RCC 7860 (cell line): ENCODE measurements around the gene ORC4.

ENCODE experiments used
- DNase-seq: peaks from one replicate; pipeline ENCODE4 v3.0.0-alpha.2; 2015; ENCODE audit warnings: low spot score
- FAIRE-seq: peaks from 2 replicates; lab custom pipeline; 2012; peaks lifted over from hg19 to GRCh38; lab: Jason Lieb, UNC

The ORC4 gene

DNA sequence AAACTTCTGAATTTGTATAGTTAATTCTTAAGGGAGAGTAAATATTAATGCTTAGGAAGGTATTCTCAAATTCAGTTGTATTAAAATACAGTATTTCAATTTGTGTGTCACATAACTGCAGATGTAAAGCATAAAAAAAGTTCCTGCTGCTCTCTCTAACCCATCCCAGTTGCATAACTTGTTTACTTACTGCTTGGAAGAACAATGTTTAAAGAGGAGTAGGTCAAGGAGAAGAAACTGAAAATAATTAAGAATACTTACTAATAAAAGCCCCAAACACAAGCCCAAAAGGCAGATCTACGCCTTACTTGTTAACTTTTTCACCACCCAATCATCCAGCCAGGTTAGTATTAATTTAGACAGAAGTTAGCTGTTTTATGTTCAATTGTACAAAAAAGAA lies 81.2 kb downstream of the ORC4 start:
- DNase-seq (no peak), FAIRE-seq (no peak)

DNA sequence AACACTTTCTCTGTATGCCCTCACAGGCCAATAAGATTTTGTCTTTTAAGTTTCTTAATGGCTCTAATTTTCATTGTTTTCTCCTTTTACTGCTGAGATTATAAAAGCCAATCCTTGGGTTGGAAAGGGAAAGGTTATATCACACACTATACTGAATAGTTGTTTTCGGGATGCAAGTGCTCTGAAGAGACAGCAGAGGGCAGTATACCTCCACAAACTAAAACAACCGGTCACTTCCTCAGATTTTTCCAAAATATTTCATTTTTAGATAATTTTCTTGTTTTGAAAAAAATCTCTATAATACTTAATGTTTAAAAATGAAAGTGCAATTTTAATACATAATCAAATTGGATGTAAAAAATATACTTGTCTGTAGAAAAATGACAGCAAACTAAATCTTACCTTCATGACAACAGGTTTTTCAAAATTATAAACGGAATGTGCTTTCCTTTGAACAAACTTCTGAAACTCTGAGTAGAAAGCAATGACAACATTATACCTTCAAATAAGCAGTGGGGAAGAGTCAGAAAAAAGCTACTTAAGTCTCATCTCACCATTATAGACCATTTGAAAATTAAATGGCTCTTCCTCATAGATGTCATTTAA lies 82.7 kb downstream of the ORC4 start:
- DNase-seq (peak; percentile 53), FAIRE-seq (peak; percentile 90)

DNA sequence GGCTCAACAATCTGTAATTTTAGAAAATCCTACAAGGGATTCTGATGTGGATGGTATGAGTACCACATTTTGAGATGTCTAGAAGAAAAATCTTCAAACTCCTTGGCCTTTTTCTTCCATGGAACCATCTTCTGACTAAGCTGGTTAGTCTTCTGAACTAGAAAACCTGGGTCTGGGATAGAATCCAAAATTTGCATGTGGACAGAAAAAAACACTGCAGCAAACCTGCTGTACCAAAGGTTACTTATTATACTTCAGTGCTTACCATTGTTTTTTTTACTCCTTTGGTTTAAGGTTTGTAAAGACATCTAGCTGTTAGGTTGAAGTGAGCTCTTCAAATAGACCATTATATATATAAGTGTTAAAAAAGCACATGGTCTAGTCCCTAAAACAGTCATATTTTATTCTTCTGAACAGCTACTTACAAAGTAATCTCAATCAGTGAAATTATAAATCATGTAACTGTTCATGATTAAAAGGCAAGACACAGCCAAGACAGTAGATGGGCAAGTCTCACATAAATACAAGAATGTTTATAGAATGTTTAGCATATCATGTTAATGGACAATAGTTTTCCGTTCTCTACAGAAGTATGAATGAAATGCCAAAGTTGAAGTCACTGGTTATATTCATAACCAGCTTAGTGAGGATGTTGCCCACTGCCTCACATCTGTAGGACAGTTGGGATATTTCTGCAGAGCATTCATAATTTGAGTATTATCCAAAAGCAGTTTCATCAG lies 85.5 kb downstream of the ORC4 start:
- DNase-seq (no peak), FAIRE-seq (no peak)

DNA sequence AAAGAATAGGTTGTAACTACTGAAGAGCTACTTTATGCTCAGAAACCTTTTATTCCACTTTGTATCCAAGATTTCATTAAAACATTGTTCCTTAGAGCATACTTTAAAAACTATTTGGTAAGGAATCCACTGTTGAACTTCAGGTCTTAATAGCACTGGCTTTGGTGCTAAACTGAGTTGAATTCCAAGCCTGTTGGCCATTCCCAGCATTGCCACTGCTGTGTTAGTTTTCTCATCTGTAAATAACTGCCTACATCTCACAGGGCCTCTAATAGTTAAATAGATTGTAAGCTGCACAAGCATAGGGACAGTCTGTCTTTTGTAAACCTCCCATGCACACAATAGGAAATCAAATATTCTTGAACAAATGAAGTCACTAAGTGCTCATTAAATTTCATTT lies 86.6 kb downstream of the ORC4 start:
- FAIRE-seq (no peak), DNase-seq (no peak)

DNA sequence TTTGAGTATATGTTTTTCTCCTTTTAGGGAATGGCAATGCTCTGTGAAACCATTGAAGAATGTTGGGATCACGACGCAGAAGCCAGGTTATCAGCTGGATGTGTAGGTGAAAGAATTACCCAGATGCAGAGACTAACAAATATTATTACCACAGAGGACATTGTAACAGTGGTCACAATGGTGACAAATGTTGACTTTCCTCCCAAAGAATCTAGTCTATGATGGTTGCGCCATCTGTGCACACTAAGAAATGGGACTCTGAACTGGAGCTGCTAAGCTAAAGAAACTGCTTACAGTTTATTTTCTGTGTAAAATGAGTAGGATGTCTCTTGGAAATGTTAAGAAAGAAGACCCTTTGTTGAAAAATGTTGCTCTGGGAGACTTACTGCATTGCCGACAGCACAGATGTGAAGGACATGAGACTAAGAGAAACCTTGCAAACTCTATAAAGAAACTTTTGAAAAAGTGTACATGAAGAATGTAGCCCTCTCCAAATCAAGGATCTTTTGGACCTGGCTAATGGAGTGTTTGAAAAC lies 93.4 kb downstream of the ORC4 start:
- DNase-seq (no peak), FAIRE-seq (no peak)

DNA sequence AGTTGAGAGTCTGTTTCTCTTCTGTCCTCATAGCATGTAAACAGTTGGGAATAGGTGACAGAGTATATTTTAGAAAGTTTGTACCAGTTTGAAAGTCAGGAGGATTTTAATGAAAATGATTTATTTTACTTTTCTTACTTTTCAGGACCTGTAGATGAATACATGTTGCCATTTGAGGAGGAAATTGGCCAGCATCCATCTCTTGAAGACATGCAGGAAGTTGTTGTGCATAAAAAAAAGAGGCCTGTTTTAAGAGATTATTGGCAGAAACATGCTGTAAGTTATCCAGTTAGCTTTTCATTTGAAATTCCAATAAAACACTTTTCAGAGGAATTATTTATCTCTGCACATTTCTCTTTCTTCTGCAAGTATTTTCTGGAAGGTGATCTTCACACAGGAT lies 94.7 kb downstream of the ORC4 start:
- FAIRE-seq: no peak
- no peak for DNase-seq

DNA sequence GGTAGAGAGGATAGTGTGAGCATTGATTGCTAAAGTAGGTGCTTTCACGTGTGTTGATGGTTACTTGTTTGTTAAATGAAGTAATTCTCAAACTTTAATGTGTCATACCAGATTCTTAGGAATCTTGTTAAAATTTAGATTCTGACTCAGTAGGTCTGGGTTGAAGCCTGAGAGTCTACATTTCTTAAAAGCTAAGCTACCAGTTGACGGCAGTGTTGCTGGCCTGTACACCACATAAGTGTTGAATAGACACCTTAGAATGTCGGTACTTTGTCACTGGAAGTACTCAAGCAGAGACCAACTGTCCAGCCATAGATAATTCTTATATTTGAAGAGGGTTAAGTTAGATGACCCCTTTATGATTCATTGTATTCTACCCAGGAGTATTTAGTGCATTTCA lies 95.9 kb downstream of the ORC4 start:
- DNase-seq (no peak), FAIRE-seq (no peak)

DNA sequence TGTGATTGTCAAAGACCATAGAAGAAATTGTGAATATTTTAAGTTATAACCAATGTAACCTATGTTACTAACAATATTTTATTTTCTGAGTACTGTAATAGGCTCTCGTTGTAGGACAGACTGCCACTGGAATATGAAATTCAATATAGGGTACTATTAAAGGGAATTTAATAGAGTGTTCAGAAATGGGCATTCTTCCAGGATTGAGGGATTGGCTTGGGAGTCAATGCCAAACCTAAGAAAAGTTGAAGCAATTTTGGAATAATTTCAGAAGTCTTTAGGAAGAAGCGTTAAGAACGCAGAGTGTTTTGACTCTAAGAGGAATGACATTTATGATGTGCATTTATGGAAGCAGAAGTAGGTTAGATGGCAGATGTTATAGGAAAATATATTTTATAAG lies 96.7 kb downstream of the ORC4 start:
- DNase-seq (no peak), FAIRE-seq (no peak)

DNA sequence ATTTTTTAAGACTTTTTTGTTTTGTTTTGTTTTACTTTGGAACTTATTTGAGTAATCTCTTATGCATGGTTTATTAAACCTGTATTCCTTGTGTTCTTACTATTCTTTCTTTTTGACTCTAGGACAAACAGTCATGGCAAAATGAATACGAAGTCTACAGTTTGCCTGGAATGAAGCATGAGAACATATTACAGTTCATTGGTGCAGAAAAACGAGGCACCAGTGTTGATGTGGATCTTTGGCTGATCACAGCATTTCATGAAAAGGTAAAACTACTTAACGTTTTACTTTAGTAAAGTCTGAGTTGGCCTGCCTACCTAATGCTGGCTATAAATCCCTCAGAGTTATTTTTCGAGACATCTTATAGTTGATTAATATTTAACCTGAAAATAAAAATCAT lies 103.4 kb downstream of the ORC4 start:
- no peak for FAIRE-seq

DNA sequence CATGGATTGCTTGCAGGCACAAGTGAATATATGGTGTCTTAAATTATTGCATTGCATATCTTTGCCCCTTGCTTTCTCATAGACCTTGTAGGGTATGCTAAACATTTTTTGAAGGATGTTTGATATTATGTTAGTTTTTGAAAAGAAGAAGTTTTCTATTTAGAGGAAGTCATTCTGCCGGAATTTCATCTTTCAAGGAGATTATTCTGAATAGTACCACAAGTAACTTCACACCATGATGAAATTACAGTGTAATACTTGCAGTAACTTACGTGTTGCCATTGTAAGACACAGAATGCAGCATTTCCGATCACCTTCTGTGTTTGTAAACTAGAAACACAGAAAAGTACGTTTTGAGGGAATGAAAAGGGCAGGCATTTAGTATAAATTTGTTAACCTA lies 103.8 kb downstream of the ORC4 start:
- DNase-seq (no peak), FAIRE-seq (no peak)

More for the DNA sequence above, 103.4 kb downstream of the ORC4 start:
- no peak for DNase-seq

DNA sequence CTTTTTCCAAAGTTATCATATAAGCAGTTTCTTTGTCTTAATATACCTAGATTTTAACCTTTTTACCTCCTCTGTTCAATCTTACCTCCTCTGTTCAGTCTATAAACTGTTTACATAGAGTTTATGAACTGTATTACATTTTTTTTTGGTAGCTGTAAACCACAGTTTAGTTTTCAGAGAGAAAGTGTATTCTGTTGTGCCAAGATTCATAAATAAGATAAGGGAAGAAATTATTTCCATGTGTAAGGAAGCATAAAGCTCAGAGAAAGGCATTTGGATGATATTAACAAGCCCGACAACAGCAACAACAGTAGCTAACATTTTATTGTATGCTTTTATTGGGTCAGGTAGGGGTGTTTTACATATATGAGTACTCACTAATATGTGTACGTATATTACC lies 104.5 kb downstream of the ORC4 start:
- DNase-seq (no peak), FAIRE-seq (no peak)

DNA sequence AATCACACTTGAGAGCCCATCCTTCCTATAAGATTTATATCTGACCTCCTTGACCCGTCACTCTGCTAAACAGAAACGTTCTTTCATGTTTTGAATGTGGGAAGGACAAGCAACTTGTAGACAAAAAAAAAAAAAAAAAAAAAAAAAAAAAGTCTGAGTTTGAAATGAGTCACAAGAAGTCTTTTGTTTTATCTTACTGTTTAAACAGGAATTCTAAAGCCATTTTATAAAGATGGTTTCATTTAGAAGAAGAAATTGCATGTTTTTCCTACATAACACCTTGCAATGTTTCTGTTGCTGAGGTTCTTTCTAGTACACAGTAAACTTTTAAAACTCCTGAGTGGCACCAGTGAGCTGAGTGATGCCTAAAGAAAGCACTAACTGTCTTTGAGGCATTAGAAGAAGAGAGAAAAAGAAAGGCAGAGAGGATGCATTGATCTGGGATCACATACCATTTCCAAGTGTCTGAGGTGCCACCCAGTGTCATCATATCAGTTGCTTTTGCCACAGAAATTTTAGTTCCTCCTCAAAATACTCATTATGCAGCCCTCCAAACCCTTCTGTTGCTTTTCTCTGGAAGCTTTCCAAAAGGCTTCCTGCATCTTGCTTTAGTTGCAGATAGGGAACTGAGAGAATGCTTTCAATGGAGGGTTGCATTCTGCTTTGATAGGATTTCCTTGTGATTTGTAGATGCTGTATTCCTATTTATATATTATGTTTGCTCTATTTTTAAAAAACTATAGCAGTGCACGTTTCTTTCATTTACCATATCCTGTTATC lies 106.6 kb downstream of the ORC4 start:
- FAIRE-seq (no peak), DNase-seq (no peak)

DNA sequence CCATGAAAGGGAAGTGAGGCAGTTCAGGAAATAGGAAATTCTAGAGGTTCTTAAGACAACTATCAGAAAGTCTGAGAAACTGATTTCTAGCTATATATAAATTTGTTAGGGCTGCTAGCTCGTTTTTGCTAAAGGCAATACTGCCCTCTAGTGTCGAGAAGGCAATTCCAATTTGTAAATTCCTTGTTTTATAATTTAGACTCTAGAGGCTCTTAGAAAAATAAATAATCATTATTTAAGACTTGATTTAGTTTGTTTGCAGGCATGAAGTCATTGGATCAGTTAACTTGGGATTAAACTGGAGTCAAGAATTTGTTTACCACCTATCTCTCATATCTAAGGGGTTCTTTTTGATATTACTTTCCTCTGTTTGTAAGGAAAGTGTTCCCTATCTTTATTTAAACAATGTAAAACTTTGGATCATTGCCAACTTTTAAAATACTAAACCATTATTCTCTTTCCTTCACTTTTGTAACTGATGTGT lies 109.5 kb downstream of the ORC4 start:
- DNase-seq: peak; percentile 14
- peak; percentile 74 for FAIRE-seq

DNA sequence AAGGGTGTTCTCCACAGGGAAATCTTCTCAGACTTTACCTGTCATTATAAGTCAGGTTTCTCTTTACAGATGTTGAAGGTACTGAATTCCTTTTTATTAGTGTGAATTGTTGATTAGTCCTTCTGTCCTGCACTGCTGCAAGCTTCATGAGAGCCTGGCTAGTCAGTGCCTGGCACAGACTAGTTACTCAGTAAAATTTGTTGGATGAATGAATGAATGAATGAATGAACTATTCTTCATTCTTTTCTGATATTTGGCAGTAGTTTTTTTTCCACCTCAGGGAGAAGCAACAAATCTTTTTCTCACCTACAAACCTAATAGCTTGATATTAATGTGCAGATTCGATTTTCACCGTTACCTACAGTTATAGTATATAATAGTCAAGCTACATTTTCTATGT lies 111.4 kb downstream of the ORC4 start:
- DNase-seq: no peak
- no peak for FAIRE-seq

DNA sequence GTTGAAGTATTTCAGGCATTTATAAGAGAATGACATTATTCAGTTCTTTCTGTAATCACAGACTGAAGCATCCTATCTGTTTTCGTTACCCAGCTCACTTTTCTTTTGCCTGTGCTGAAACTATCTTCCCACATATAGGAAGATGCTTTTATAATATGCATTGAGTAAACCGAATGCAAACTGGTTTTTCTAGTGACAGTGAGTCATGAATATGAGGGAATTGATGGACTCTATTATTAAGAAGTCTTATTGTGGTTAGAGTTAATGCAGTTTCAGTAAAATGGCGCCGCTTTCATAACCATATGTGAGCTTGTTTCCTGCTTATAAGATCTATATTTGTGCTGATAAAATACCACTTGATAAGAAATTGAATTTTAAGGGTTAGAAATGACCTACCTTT lies 116.5 kb downstream of the ORC4 start:
- FAIRE-seq (no peak), DNase-seq (no peak)

DNA sequence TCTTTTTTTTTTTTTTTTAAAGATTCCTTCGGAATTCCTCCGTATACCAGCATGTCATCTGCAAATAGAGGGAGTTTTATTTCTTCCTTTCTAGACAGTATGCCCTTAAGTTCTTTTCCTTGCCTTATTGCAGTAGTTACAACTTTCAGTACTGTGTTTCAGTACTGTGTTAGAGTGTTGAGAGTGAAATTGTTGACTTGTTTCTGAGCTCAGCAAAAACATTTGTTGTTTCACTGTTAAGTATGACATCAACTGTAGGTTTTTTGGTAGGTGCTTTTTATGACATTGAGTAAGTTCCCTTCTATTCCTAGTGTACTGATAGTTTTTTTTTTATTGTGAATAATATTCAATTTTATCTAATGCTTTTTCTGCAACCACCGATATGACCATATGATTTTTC lies 131.9 kb downstream of the ORC4 start:
- DNase-seq (no peak), FAIRE-seq (no peak)

DNA sequence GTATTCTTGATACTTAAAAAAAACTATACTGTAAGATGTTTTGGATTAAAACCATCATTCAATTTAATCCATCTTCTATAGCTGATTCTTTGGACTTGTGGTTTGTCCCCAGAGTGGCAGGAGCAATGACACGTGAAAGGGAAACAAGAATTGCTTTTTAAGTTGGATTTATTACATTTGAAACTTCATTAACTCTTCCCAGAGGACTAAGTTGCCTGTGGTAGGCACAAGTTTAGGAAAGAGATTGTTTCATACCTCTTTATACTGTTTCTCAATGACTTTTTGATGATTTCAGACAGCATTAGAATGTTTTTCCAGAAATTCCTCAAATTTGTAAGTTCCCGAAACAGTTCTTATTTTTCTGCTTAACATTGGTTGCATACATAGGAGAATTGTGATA lies 134.4 kb downstream of the ORC4 start:
- no peak for FAIRE-seq
- no peak for DNase-seq

DNA sequence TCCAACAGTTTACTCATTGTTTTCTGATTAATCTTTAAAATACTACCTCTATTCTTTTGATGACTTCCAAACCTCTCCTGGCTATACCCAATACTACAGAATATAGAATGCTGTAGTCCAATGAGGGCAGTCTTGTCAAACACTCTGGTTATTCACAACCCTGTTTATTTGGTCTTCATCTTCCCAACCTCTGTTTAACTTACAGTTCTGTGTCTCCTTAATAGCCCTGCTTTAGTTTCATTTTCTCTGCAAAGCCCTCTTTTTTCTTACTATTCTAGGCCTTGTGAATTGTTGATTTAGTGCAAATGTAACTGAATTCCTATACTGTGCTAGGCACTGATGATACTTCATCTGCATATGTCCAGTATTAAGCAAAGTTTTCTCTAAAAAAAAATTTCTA lies 135.7 kb downstream of the ORC4 start:
- DNase-seq: no peak
- FAIRE-seq: no peak

DNA sequence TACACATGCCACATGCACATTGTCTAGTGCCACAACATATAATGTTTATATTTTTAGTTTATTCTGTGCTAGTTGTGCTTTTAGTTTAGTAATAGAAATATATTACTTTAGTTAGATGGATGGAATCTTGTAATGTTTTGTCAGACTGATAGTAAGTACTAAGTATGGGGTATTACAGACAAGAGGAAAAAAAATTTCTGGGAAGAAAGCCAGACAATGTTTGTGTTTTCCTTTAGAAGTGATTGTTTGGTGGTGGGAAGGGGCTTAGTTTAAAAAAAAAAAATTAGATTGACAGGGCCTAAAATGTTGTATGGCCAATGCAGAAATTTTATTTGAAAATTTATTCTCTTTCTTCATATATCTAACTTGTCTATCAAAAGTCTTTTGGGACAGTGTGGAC lies 137.9 kb downstream of the ORC4 start:
- FAIRE-seq: no peak
- DNase-seq: no peak
